HG02623 (cell line): ENCODE data around the gene PCDHGB5.
A peak's percentile ranks its signal among the peaks of the same experiment; 100 is the strongest.

Experiments
- ATAC-seq: cut with Tn5 transposase; IDR thresholded peaks from one replicate; pipeline ENCODE4 v1.9.1; 2021; ENCODE audit warnings: moderate library complexity; ENCODE audit not compliant: unreplicated experiment

Gene PCDHGB5

DNA sequence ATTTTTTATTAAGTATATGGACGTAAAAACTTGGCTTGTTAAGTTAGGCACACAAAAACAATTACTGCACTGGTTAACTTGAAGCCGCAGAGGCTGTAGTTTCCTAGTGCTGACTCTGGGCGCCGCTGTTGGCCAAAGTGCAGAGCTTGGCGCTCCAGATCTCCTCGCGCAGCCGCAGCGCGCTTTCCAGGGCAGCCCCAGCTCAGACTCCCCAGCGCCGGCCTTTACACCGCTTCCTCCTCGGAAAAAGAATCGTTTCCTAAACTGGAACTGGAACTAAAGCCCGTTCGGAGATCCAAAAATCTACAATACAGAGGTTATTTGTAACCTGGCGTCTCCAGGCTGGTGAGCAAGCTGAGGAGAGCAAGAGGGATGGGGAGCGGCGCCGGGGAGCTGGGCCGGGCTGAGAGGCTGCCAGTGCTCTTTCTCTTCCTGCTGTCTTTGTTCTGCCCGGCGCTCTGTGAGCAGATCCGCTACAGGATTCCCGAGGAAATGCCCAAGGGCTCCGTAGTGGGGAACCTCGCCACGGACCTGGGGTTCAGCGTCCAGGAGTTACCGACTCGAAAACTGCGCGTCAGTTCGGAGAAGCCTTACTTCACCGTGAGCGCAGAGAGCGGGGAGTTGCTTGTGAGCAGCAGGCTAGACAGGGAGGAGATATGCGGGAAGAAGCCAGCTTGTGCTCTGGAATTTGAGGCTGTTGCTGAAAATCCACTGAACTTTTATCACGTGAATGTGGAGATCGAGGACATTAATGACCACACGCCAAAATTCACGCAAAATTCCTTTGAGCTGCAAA is at the start of gene PCDHGB5:
Gene PCDHGB5, plus strand, starts transcription at position 192 of the 796 bp plus-strand sequence. Its CDS starts 181 bp downstream, at position 373.
- ATAC-seq = peak; percentile 72

DNA sequence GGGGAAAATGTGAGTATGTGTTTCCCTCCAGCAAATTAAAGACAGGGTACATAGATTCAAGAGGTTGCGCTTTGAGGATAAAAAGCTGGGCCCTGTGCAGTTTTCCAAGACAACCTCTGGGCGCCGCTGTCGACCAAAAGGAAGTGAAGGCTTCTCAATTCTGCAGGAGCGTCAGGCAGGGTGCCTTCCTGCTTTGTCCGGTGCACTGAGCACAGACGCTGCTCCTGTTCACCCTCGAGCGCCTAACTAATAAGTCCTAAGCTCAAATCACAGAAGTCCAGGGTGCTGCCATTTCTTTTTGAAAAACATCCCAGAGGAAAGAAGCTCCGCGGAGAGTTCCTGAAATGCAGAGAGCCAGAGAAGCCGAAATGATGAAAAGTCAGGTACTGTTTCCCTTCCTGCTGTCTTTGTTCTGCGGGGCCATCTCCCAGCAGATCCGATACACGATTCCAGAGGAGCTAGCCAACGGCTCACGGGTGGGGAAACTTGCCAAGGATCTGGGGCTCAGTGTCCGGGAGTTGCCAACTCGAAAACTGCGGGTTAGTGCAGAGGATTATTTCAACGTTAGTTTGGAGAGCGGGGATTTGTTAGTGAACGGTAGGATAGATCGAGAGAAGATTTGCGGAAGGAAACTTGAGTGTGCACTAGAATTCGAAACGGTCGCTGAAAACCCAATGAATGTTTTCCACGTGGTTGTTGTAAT is 47.7 kb upstream of the PCDHGB5 start, which contains the start of gene PCDHGB1:
Gene PCDHGB1, plus strand, starts transcription at position 183 of the 703 bp plus-strand sequence. Its CDS starts 162 bp downstream, at position 345.
- no peak for ATAC-seq

DNA sequence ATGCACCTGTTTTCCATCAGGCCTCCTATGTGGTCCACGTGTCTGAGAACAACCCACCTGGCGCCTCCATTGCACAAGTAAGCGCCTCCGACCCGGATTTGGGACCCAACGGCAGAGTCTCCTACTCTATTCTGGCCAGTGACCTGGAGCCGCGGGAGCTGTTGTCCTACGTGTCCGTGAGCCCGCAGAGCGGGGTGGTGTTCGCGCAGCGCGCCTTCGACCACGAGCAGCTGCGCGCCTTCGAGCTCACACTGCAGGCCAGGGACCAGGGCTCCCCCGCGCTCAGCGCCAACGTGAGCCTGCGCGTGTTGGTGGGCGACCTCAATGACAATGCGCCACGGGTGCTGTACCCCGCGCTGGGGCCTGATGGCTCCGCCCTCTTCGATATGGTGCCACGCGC is 46.2 kb upstream of the PCDHGB5 start:
- ATAC-seq = no peak

DNA sequence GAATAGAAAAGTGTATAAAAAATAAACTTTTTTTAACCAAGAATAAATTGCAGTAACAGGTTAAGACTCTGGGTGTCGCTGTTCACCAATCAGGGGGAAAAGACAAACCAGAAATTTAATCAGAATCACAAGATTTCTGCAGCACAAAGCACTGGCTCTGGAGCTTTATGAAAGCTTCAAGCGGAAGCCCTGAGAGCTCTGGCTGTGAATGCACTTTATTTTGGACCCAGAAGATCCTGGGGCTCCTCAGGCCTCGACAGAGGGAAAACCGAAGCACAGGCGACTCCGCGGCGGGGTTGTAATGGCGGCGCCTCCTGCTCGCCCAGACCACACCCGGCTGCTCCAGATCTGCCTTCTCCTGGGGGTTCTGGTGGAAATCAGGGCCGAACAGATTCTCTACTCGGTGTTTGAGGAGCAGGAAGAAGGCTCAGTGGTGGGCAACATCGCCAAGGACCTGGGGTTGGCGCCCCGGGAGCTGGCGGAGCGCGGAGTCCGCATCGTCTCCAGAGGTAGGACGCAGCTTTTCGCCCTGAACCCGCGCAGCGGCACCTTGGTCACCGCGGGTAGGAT is 42.8 kb upstream of the PCDHGB5 start, which contains the start of gene PCDHGA4:
Gene PCDHGA4, plus strand, starts transcription at position 122 of the 570 bp plus-strand sequence. Its CDS starts 87 bp downstream, at position 209.
- no peak for ATAC-seq

DNA sequence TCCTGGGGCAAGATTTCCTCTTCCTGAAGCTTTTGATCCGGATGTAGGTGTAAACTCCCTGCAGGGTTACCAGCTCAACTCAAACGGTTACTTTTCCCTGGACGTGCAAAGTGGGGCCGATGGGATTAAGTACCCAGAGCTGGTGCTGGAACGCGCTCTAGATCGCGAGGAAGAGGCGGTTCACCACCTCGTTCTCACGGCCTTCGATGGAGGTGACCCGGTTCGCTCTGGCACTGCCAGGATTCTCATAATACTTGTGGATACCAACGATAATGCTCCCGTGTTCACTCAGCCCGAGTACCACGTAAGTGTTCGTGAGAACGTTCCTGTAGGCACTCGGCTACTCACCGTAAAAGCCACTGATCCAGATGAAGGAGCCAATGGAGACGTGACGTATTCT is 42.1 kb upstream of the PCDHGB5 start:
- ATAC-seq = no peak

DNA sequence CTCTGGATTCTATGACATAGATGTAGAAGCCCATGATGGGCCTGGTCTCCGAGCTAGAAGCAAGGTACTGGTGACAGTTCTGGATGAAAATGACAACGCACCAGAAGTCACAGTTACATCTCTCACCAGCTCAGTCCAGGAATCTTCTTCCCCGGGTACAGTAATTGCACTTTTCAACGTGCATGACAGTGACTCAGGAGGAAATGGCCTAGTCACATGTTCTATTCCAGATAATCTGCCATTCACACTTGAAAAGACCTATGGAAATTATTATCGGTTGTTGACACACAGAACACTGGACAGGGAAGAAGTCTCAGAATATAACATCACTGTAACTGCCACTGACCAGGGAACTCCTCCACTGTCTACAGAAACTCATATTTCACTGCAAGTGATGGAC is 41.6 kb upstream of the PCDHGB5 start:
- ATAC-seq = no peak

DNA sequence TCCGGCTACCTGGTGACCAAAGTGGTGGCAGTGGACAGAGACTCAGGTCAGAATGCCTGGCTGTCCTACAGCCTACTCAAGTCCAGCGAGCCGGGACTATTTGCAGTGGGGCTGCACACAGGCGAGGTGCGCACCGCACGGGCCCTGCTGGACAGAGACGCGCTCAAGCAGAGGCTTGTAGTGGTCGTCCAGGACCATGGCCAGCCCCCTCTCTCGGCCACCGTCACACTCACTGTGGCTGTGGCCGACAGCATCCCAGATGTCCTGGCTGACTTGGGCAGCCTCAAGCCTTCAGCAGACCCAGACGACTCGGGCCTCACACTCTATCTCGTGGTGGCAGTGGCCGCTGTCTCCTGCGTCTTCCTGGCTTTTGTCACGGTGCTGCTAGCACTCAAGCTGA is 40.8 kb upstream of the PCDHGB5 start:
- ATAC-seq = no peak

DNA sequence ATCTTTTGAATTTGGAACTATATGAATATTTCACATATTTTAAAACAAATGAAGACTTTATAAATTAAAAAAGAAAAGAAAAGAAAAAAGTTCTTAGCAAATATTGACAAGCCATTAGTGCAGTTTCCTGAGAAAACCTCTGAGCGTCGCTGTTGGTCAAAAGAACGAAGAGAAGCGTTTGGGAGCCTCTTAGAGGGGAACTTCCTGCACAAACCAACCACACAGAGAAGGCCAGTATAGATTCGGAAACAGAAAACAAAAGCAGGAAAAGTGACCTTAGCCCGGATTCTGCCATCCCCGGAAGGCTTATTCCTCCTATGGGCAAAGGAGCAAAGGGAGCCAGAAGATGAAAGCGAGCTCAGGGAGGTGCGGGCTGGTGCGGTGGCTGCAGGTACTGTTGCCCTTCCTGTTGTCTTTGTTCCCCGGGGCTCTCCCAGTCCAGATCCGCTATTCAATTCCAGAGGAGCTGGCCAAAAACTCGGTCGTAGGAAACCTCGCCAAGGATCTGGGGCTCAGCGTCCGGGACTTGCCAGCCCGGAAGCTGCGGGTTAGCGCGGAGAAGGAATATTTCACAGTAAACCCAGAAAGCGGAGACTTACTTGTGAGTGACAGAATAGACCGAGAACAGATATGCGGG is 37.8 kb upstream of the PCDHGB5 start, which contains the start of gene PCDHGB2:
Gene PCDHGB2, plus strand, starts transcription at position 205 of the 637 bp plus-strand sequence. Its CDS starts 142 bp downstream, at position 347.
- ATAC-seq = peak; percentile 68

DNA sequence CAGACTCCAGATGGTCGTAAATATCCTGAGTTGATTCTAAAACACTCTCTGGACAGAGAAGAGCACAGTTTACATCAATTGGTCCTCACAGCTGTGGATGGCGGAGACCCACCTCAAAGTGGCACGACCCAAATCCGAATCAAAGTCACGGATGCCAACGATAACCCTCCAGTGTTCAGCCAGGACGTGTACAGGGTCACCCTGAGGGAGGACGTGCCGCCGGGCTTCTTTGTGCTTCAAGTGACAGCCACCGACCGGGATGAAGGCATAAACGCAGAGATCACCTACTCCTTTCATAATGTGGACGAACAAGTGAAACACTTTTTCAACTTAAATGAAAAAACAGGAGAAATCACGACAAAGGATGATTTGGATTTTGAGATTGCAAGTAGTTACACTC is 37.1 kb upstream of the PCDHGB5 start:
- ATAC-seq = no peak

DNA sequence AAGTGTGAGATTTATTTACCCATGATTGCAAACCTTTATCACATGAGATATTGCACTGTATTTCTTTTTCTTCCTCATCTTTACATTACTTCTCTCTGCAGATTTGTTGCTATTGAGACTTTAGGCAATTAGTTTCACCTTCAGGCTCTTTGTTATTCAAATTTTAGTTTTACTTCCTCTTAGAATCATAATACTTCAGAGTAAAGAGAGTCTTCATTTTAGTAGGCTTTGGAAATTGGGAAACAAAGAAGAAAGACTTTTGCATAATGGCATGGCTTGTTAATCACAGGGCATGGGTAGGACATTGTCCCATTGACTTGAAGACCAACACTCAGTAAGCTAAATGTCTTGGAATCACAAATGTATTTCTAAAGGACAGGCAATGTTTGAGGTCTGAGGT is 35.0 kb upstream of the PCDHGB5 start:
- no peak for ATAC-seq

DNA sequence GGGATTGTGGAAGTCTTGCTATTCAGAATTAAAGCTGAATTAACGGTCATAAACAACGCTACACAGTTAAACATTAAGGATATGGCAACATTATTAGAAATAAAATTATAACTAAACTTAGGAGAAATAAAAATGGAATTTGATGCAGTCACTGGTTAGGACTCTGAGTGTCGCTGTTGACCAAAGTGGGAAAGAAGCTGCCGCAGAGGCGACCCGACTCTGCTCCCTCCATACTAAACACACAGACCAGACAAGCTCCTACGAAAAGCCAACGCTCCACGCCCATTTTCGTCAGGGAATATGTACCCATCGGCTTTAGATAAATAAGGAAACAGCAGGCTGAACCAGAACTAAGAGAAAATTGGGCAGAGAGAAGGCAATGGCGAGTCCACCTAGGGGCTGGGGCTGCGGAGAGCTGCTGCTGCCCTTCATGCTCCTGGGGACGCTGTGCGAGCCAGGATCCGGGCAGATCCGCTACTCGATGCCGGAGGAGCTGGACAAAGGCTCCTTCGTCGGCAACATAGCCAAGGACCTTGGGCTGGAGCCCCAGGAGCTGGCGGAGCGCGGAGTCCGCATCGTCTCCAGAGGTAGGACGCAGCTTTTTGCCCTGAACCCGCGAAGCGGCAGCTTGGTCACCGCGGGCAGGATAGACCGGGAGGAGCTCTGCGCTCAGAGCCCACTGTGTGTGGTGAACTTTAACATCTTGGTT is 33.6 kb upstream of the PCDHGB5 start, which contains the start of gene PCDHGA5:
Gene PCDHGA5, plus strand, starts transcription at position 211 of the 709 bp plus-strand sequence. Its CDS starts 169 bp downstream, at position 380.
- no peak for ATAC-seq

DNA sequence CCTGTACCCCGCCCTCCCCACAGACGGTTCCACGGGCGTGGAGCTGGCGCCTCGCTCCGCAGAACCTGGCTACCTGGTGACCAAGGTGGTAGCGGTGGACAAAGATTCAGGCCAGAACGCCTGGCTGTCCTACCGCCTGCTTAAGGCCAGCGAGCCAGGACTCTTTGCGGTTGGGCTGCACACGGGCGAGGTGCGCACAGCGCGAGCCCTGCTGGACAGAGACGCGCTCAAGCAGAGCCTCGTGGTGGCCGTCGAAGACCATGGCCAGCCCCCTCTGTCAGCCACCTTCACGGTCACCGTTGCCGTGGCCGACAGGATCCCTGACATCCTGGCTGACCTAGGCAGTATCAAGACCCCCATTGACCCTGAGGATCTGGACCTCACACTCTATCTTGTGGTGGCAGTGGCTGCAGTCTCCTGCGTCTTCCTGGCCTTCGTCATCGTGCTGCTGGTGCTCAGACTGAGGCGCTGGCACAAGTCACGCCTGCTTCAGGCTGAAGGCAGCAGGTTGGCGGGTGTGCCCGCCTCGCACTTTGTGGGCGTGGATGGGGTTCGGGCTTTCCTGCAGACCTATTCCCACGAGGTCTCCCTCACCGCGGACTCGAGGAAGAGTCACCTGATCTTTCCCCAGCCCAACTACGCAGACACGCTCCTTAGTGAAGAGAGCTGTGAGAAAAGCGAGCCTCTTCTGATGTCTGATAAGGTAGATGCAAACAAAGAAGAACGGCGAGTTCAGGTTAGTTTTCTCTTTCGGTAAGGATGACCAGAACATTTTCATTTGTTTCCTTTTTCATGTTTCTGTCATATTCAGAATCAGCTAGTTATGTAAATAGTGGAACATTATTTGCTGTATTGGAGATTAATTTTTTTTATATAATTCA is 31.5 kb upstream of the PCDHGB5 start:
- ATAC-seq = no peak

DNA sequence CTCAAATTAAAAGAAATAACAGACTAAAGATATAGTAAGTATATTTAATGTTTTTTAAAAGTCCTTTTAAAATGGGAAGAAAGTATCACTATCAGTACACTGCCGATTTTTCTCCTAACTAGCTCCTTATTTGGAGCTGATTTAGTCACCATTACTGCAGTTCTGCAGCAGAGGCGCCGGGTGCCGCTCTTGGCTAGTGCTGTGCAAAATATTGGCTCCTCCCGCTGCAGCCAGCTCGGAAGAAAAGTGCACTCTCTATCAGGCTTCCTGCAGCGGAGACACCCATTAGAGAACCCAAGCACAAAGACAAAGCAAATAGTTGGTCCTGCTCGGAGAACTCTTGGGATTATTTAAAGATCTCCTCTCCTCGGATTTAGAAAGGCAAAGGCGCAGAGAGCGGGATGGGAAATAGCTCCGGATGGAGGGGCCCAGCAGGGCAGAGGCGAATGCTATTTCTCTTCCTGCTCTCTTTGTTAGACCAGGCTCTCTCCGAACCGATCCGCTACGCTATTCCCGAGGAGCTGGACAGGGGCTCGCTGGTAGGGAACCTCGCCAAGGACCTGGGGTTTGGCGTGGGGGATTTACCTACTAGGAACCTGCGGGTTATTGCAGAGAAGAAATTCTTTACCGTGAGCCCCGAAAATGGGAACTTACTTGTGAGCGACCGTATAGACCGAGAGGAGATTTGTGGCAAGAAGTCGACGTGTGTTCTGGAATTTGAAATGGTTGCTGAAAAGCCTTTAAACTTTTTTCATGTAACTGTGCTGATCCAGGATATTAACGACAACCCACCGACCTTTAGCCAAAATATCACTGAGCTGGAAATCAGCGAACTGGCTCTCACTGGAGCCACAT is 27.5 kb upstream of the PCDHGB5 start, which contains the start of gene PCDHGB3:
Gene PCDHGB3, plus strand, starts transcription at position 249 of the 855 bp plus-strand sequence. Its CDS starts 153 bp downstream, at position 402.
- ATAC-seq = peak; percentile 89

DNA sequence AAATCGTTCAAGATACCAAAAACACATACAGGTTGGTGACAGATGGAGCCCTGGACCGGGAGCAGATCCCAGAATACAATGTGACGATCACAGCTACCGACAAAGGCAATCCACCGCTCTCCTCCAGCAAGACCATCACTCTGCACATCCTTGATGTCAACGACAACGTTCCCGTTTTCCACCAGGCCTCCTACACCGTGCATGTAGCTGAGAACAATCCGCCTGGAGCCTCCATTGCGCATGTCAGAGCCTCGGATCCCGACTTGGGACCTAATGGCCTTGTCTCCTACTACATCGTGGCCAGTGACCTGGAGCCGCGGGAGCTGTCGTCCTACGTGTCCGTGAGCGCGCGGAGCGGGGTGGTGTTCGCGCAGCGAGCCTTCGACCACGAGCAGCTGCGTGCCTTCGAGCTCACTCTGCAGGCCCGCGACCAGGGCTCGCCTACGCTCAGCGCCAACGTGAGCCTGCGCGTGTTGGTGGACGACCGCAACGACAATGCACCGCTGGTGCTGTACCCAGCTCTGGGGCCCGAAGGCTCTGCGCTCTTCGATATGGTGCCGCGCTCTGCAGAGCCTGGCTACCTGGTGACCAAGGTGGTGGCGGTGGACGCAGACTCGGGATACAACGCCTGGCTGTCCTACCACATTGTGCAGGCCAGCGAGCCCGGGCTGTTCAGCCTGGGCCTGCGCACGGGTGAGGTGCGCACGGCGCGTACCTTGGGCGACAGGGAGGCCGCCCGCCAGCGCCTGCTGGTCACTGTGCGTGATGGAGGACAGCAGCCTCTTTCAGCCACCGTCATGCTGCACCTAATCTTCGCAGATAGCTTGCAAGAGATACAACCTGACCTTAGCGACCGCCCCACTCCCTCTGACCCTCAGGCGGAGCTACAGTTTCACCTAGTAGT is 25.9 kb upstream of the PCDHGB5 start:
- ATAC-seq = no peak

DNA sequence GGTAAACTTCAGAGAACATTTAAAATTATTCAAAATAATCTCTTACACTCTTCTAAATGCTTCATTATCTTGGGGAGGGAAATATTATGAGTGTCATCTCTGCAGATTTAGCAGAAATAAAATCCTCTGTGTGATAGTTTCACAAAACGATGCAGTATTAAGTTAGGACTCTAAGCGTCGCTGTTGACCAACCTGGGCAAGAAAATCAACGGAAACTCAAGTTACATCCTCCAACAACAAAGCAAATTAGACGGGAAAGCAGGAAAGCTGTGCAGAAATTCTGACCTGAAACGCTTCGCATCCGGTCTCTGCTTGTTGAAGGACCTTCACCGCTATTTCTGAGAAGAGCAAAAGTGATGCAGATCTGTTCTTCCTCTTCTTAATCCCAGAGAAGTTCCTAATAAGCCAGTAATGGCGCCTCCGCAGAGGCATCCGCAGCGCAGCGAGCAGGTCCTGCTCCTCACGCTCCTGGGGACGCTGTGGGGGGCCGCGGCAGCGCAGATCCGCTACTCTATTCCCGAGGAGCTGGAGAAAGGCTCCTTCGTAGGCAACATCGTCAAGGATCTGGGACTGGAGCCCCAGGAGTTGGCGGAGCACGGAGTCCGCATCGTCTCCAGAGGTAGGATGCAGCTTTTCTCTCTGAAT is 24.0 kb upstream of the PCDHGB5 start, which contains the start of gene PCDHGA6:
Gene PCDHGA6, plus strand, starts transcription at position 219 of the 645 bp plus-strand sequence. Its CDS starts 193 bp downstream, at position 412.
- no peak for ATAC-seq

DNA sequence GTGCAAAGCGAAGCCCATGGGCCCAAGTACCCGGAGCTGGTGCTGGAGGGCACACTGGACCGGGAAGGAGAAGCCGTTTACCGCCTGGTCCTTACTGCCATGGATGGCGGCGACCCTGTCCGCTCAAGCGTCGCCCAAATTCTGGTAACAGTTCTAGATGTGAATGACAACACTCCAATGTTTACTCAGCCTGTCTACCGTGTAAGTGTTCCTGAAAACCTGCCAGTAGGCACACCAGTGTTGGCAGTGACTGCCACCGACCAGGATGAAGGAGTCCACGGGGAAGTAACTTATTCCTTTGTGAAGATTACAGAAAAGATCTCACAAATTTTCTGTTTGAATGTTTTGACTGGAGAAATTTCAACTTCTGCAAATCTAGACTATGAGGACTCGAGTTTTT is 23.1 kb upstream of the PCDHGB5 start:
- no peak for ATAC-seq
